Measurements from ENCODE around the gene ADIG.

The ADIG gene

GRCh38 chr20:38630727-38631126 is 49.7 kb downstream of the ADIG start:
- no peaks in the 10 kb centered on the region for H3K79me2 ChIP-seq (ENCODE audit: insufficient read depth, low read depth)
- no peak for TF ChIP-seq CTCF (conservative IDR thresholded peaks at IDR 0.05; ENCODE audit: low read depth, low read length)
- H3K27me3 ChIP-seq (ENCODE audit: insufficient read depth, low read depth) = no peaks in the 10 kb centered on the region
- 0 out of 2 replicates have a peak overlapping the region, but pooled peaks have one; percentile 8 for H2AFZ ChIP-seq (ENCODE audit: low read depth)
- H4K20me1 ChIP-seq (ENCODE audit: insufficient read depth) = no peaks in the 10 kb centered on the region
- no peak overlapping the region for H3K9ac ChIP-seq
- no peak overlapping the region for H3K27ac ChIP-seq
- H3K4me2 ChIP-seq = no peak overlapping the region; the same call in 1 of the 2 replicates
- no peaks in the 10 kb centered on the region for H3K36me3 ChIP-seq (ENCODE audit: insufficient read depth)
- peaks cover 11% of the 10 kb centered on the region for H3K4me1 ChIP-seq (ENCODE audit: low read depth, poor library complexity, severe bottlenecking)
- H3K4me3 ChIP-seq (IDR thresholded peaks at IDR 0.05; ENCODE audit: insufficient read depth, low read depth, low read length) = no peak overlapping the region

- H3K4me2 ChIP-seq = no peak overlapping the region; the same call in 1 of the 2 replicates
- H3K4me3 ChIP-seq (IDR thresholded peaks at IDR 0.05; ENCODE audit: insufficient read depth, low read depth, low read length) = no peak overlapping the region
- no peak overlapping the region for H3K27ac ChIP-seq
- H3K79me2 ChIP-seq (ENCODE audit: insufficient read depth, low read depth) = no peaks in the 10 kb centered on the region
- no peaks in the 10 kb centered on the region for H3K36me3 ChIP-seq (ENCODE audit: insufficient read depth)
- TF ChIP-seq CTCF (conservative IDR thresholded peaks at IDR 0.05; ENCODE audit: low read depth, low read length) = no peak
- peaks cover 11% of the 10 kb centered on the region for H3K4me1 ChIP-seq (ENCODE audit: low read depth, poor library complexity, severe bottlenecking)
- no peak overlapping the region for H2AFZ ChIP-seq (ENCODE audit: low read depth)
- no peaks in the 10 kb centered on the region for H4K20me1 ChIP-seq (ENCODE audit: insufficient read depth)
- no peak overlapping the region for H3K9ac ChIP-seq
- no peaks in the 10 kb centered on the region for H3K27me3 ChIP-seq (ENCODE audit: insufficient read depth, low read depth)
Observed at GRCh38 chr20:38631155-38632022, 50.4 kb downstream of the ADIG start.

- H3K4me3 ChIP-seq (IDR thresholded peaks at IDR 0.05; ENCODE audit: insufficient read depth, low read depth, low read length) = no peak overlapping the region
- H3K27ac ChIP-seq = no peak overlapping the region
- peak overlapping the region; percentile 5; the same call in 1 of the 2 replicates for H3K4me2 ChIP-seq
- H4K20me1 ChIP-seq (ENCODE audit: insufficient read depth) = no peaks in the 10 kb centered on the region
- peak; percentile 94 for TF ChIP-seq CTCF (conservative IDR thresholded peaks at IDR 0.05; ENCODE audit: low read depth, low read length)
- no peak overlapping the region for H2AFZ ChIP-seq (ENCODE audit: low read depth)
- H3K79me2 ChIP-seq (ENCODE audit: insufficient read depth, low read depth) = no peaks in the 10 kb centered on the region
- H3K9ac ChIP-seq = no peak overlapping the region
- H3K27me3 ChIP-seq (ENCODE audit: insufficient read depth, low read depth) = no peaks in the 10 kb centered on the region
- H3K4me1 ChIP-seq (ENCODE audit: low read depth, poor library complexity, severe bottlenecking) = peaks cover 11% of the 10 kb centered on the region
- no peaks in the 10 kb centered on the region for H3K36me3 ChIP-seq (ENCODE audit: insufficient read depth)
Observed at GRCh38 chr20:38633577-38634093, 52.6 kb downstream of the ADIG start.

GRCh38 chr20:38635721-38636288 is 54.8 kb downstream of the ADIG start:
- TF ChIP-seq CTCF (conservative IDR thresholded peaks at IDR 0.05; ENCODE audit: low read depth, low read length) = no peak
- Histone ChIP-seq H3K27ac (no peak overlapping the region), H3K4me1 (ENCODE audit: low read depth, poor library complexity, severe bottlenecking) (peaks cover 4% of the 10 kb centered on the region), H3K4me2 (no peak overlapping the region), H4K20me1 (ENCODE audit: insufficient read depth) (no peaks in the 10 kb centered on the region), H3K27me3 (ENCODE audit: insufficient read depth, low read depth) (no peaks in the 10 kb centered on the region; the same call in 1 of the 2 replicates), H3K9ac (no peak overlapping the region), H3K36me3 (ENCODE audit: insufficient read depth) (no peaks in the 10 kb centered on the region), H3K4me3 (IDR thresholded peaks at IDR 0.05; ENCODE audit: insufficient read depth, low read depth, low read length) (no peak overlapping the region), H2AFZ (ENCODE audit: low read depth) (no peak overlapping the region), H3K79me2 (ENCODE audit: insufficient read depth, low read depth) (no peaks in the 10 kb centered on the region)
